NCI-H2171 treated with DMSO at 0.1 percent for 48 hours (cell line): Measurements from ENCODE around the gene ACTRT3.
A peak's percentile ranks its signal among the peaks of the same experiment; 100 is the strongest.
"Not testable (repeated sequence)": the region's sequence is repeated elsewhere in the genome, so short reads cannot be mapped to it uniquely, and the experiment has no call there.

Experiments used
- DNase-seq: peaks from one replicate; lab custom pipeline; 2025; lab: John Stamatoyannopoulos, UW

Gene ACTRT3

GRCh38 chr3:169772897-169773816, 3.8 kb upstream of the ACTRT3 start, which contains the start of gene MYNN:
MYNN (plus strand) TSS chr3:169773396; CDS start chr3:169774296, 900 bp downstream.
- DNase-seq = peak; percentile 89

GRCh38 chr3:169772305-169772896, 3.0 kb upstream of the ACTRT3 start:
- DNase-seq = peak; percentile 93

- DNase-seq = peak; percentile 86
Observed at GRCh38 chr3:169771497-169772304, 2.3 kb upstream of the ACTRT3 start.

GRCh38 chr3:169764882-169765612, 4.3 kb downstream of the ACTRT3 start, which contains the start of gene TERC:
TERC (minus strand) TSS chr3:169765060.
- DNase-seq = peak; percentile 92

- peak; percentile 51 for DNase-seq
Observed at GRCh38 chr3:169764312-169764881, 5.0 kb downstream of the ACTRT3 start.

GRCh38 chr3:169760479-169760878, 8.9 kb downstream of the ACTRT3 start:
- no peak for DNase-seq

GRCh38 chr3:169759256-169759655, 10.1 kb downstream of the ACTRT3 start:
- no peak for DNase-seq

- no peak for DNase-seq
Observed at GRCh38 chr3:169758359-169758994, 10.9 kb downstream of the ACTRT3 start.

- DNase-seq = no peak
Observed at GRCh38 chr3:169755488-169755887, 13.9 kb downstream of the ACTRT3 start.

GRCh38 chr3:169754711-169755110, 14.7 kb downstream of the ACTRT3 start:
- DNase-seq = no peak

GRCh38 chr3:169751875-169752274, 17.5 kb downstream of the ACTRT3 start:
- no peak for DNase-seq

GRCh38 chr3:169750665-169751064, 18.7 kb downstream of the ACTRT3 start:
- no peak for DNase-seq

- DNase-seq = no peak
Observed at GRCh38 chr3:169748670-169749069, 20.7 kb downstream of the ACTRT3 start.

GRCh38 chr3:169746924-169747323, 22.4 kb downstream of the ACTRT3 start:
- no peak for DNase-seq

- DNase-seq = peak; percentile 20
Observed at GRCh38 chr3:169744366-169745054, 24.9 kb downstream of the ACTRT3 start.

GRCh38 chr3:169739067-169739466, 30.3 kb downstream of the ACTRT3 start:
- DNase-seq = no peak

GRCh38 chr3:169731857-169732256, 37.5 kb downstream of the ACTRT3 start:
- DNase-seq = not testable (repeated sequence)

GRCh38 chr3:169722724-169723123, 46.6 kb downstream of the ACTRT3 start:
- no peak for DNase-seq

- not testable (repeated sequence) for DNase-seq
Observed at GRCh38 chr3:169718415-169718814, 50.9 kb downstream of the ACTRT3 start.
